ENCODE data around the gene B4GALT2.

B4GALT2 gene

GRCh38 chr1:43990271-43991199 is 11.5 kb downstream of the B4GALT2 start:
- Histone ChIP-seq H3K27ac (peak overlapping the region; percentile 69 to 79), H3K4me1 (peaks cover 7 to 16% (median 12%) of the 10 kb centered on the region in 4 donors), H3K9me3 (no peaks in the 10 kb centered on the region), H3K4me3 (peak overlapping the region; percentile 64 to 66), H3K27me3 (no peaks in the 10 kb centered on the region), H3K36me3 (peaks cover 0 to 7% (median 0%) of the 10 kb centered on the region in 3 donors)
- TF ChIP-seq CTCF (IDR thresholded peaks at IDR 0.05) = no peak
- no peak for DNase-seq
- intact Hi-C loops (cut with DNase I; ENCODE audit: low total_unique reads) = no loop called here

GRCh38 chr1:43991200-43991475 is 12.1 kb downstream of the B4GALT2 start:
- H3K27me3 ChIP-seq = no peaks in the 10 kb centered on the region
- no peak for DNase-seq
- peak overlapping the region; percentile 64 to 66 for H3K4me3 ChIP-seq
- no peak for TF ChIP-seq CTCF (IDR thresholded peaks at IDR 0.05)
- H3K4me1 ChIP-seq = peaks cover 7 to 16% (median 13%) of the 10 kb centered on the region in 4 donors
- intact Hi-C loops (cut with DNase I; ENCODE audit: low total_unique reads) = no loop called here
- peak overlapping the region; percentile 69 to 79 for H3K27ac ChIP-seq
- no peaks in the 10 kb centered on the region for H3K9me3 ChIP-seq
- peaks cover 0 to under 1% (median 0%) of the 10 kb centered on the region in 3 donors for H3K36me3 ChIP-seq

GRCh38 chr1:43991476-43992231 is 12.6 kb downstream of the B4GALT2 start, which contains the start of gene CCDC24:
Gene CCDC24, plus strand, starts transcription at chr1:43991599. Its CDS starts 280 bp downstream, at chr1:43991879.
- Histone ChIP-seq H3K36me3 (no peaks in the 10 kb centered on the region), H3K4me1 (peaks cover 7 to 22% (median 13%) of the 10 kb centered on the region in 4 donors), H3K27ac (peak within 1 kb of the TSS; percentile 69 to 79), H3K27me3 (no peaks in the 10 kb centered on the region), H3K4me3 (peak within 1 kb of the TSS; percentile 64 to 66), H3K9me3 (no peaks in the 10 kb centered on the region)
- TF ChIP-seq CTCF (IDR thresholded peaks at IDR 0.05) = no peak
- peak; percentile 86 to 95 for DNase-seq
- intact Hi-C loops (cut with DNase I; ENCODE audit: low total_unique reads) = no loop called here

GRCh38 chr1:43992232-43992995 is 13.4 kb downstream of the B4GALT2 start:
- H3K27ac ChIP-seq = peak overlapping the region; percentile 69 to 79
- no peak for TF ChIP-seq CTCF (IDR thresholded peaks at IDR 0.05)
- H3K9me3 ChIP-seq = no peaks in the 10 kb centered on the region
- H3K4me3 ChIP-seq = peak overlapping the region; percentile 64 to 66
- peaks cover 7 to 23% (median 13%) of the 10 kb centered on the region in 4 donors for H3K4me1 ChIP-seq
- no peaks in the 10 kb centered on the region for H3K36me3 ChIP-seq
- intact Hi-C loops (cut with DNase I; ENCODE audit: low total_unique reads) = no loop called here
- DNase-seq = no peak
- H3K27me3 ChIP-seq = no peaks in the 10 kb centered on the region

- intact Hi-C loops (cut with DNase I; ENCODE audit: low total_unique reads) = no loop called here
- TF ChIP-seq CTCF (IDR thresholded peaks at IDR 0.05) = no peak
- Histone ChIP-seq H3K36me3 (peaks cover 0 to 1% (median 0%) of the 10 kb centered on the region in 3 donors), H3K4me1 (peaks cover 7 to 23% (median 13%) of the 10 kb centered on the region in 4 donors), H3K27me3 (no peaks in the 10 kb centered on the region), H3K4me3 (no peak overlapping the region), H3K9me3 (no peaks in the 10 kb centered on the region), H3K27ac (no peak overlapping the region)
- no peak for DNase-seq
Measured at GRCh38 chr1:43993206-43993914, 14.3 kb downstream of the B4GALT2 start.
